Stimulated activated naive B cell treated with anti-CD40 and anti-IgM and Interleukin-4, amounts not matched to agents 10 μg/mL and 1 μg/mL and 100 μg/mL, for 72 hours (primary cell): ENCODE measurements around the gene ADAD2.
A peak's percentile ranks its signal among the peaks of the same experiment; 100 is the strongest.

Experiments used
- ATAC-seq, 2 donors: fragments of 150-1000 bp; cut with Tn5 transposase; replicated peaks; 2 replicates each; pipeline ENCODE4 v1.10.0; 2021; ENCODE audit warnings: moderate library complexity in 1 of 2
- DNase-seq: peaks from one replicate; pipeline ENCODE4 v3.0.0; 2021
- H3K27ac Mint-ChIP-seq: one replicate; pipeline ENCODE4 v1.8.0; 2022; ENCODE audit warnings: mild to moderate bottlenecking, mixed read lengths
- H3K27me3 Mint-ChIP-seq, 2 donors: one replicate each; pipeline ENCODE4 v1.8.0; 2022; ENCODE audit warnings: mixed read lengths in 2 of 2
- H3K36me3 Mint-ChIP-seq, 2 donors: one replicate each; pipeline ENCODE4 v1.8.0; 2022; ENCODE audit warnings: mixed read lengths in 2 of 2, mild to moderate bottlenecking in 1 of 2
- H3K4me1 Mint-ChIP-seq, 2 donors: one replicate each; pipeline ENCODE4 v1.8.0; 2022; ENCODE audit warnings: mixed read lengths in 2 of 2, mild to moderate bottlenecking in 1 of 2
- H3K4me3 Mint-ChIP-seq, 2 donors: one replicate each; pipeline ENCODE4 v1.8.0; 2022; ENCODE audit warnings: mild to moderate bottlenecking in 2 of 2, mixed read lengths in 2 of 2, moderate library complexity in 1 of 2
- H3K9me3 Mint-ChIP-seq, 2 donors: one replicate each; pipeline ENCODE4 v1.8.0; 2022; ENCODE audit warnings: mixed read lengths in 2 of 2, mild to moderate bottlenecking in 1 of 2

Gene ADAD2

DNA sequence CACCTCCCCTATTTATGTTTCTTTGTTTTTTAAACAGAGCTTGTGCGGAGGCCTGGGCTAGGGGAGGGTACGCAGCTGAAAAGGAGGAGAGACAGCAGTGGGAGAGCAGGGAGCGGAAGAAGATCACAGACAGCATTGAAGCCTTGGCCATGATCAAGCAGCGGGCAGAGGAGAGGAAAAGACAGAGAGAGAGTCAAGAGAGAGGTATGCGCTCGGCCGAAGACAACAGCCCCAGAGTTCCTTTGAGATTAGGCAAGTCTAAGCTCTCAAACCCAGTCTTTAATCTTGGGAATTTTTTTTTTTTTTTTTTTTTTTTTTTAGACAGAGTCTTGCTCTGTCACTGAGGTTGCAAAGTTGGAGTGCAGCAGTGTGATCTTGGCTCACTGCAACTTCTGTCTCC, 25.2 kb upstream of the ADAD2 start:
- H3K4me3 Mint-ChIP-seq = no peak overlapping the region
- H3K36me3 Mint-ChIP-seq = no peaks in the 10 kb centered on the region
- H3K9me3 Mint-ChIP-seq = no peaks in the 10 kb centered on the region
- H3K27me3 Mint-ChIP-seq = peaks cover 35 to 53% of the 10 kb centered on the region in 2 donors
- ATAC-seq (no peak), DNase-seq (no peak)
- H3K27ac Mint-ChIP-seq = no peak overlapping the region
- H3K4me1 Mint-ChIP-seq = no peaks in the 10 kb centered on the region

DNA sequence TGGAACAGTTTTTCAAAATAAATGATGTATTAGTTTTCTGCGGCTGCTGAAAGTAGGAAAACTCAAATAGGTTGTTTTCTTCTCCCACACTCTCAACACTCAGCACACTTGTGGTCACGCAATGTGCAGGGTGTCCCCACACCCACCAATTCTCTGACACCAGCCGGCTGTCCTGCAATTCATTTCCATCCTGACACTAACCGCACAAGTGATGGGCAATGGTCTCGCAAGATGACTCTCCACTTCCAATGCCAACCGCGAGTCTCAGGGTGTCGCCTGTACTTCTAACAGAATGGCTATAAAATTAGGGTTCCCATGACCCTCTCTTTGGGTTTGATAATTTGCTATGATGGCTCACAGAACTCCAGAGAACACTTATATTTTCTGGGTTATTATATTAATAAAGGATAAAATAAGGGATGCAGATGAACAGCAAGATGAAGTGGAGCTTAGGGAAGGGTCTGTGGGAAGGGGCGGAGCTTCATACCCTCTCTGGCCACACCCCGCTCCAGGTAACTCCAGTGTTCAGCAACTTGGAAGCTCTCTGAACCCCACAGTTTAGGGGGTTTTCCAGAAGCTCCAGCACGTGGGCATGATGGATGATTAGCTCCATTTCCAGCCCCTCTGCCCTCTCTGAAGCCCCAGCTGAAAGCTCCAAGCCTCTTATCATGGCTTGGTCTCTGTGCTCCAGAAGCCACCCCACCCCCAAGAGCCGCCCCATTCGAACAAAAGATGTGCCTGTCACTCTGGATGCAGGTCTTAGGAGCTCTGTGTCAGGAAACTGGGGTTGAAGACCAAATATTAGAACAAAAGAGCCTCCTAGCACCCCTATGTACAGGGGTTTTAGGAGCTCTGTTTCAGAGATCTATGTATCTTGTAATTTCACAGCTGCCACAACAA, 23.9 kb upstream of the ADAD2 start:
- Mint-ChIP-seq H3K36me3 (no peaks in the 10 kb centered on the region), H3K4me1 (no peaks in the 10 kb centered on the region), H3K9me3 (no peaks in the 10 kb centered on the region), H3K27ac (no peak overlapping the region), H3K27me3 (peaks cover 29 to 51% of the 10 kb centered on the region in 2 donors), H3K4me3 (no peak overlapping the region)
- DNase-seq (no peak), ATAC-seq (no peak)

DNA sequence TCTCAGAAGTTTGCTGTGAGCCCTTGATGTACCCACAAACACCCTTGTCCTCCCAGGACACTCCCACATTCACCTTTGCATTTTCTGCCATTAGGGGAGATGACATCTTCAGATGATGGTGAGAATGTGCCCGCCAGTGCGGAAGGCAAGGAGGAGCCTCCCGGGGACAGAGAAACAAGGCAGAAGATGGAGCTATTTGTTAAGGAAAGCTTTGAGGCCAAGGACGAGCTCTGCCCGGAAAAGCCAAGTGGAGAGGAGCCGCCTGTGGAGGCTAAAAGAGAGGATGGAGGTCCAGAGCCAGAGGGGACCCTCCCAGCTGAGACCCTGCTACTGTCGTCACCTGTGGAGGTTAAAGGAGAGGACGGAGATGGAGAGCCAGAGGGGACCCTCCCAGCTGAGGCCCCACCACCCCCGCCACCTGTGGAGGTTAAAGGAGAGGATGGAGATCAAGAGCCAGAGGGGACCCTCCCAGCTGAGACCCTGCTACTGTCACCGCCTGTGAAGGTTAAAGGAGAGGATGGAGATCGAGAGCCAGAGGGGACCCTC, 21.1 kb upstream of the ADAD2 start:
- Mint-ChIP-seq H3K27me3 (peaks cover 27 to 40% of the 10 kb centered on the region in 2 donors), H3K4me3 (no peak overlapping the region), H3K9me3 (no peaks in the 10 kb centered on the region), H3K4me1 (no peaks in the 10 kb centered on the region), H3K27ac (peak overlapping the region; percentile 48), H3K36me3 (no peaks in the 10 kb centered on the region)
- DNase-seq (no peak), ATAC-seq (no peak)

DNA sequence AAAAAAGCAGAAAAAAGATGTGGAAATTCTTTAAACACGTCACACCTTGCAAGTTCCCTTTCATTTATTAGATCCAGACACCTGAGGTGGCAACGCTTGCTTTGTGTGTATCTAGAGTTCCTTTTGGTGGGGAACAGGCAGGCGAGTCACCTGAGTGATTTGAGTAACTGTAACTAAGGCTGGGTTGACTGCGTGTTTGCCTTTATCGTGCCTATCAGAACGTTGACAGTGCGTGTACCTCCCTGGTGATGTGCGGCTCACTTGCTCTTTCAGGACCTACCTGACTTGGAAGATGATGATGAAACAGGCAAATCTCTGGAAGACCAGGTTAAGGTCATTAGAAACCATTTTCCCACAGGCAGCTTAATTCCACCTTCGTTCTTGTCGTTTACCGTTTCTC, 16.6 kb upstream of the ADAD2 start:
- peaks cover 12 to 21% of the 10 kb centered on the region in 2 donors for H3K27me3 Mint-ChIP-seq
- DNase-seq = no peak
- no peaks in the 10 kb centered on the region for H3K9me3 Mint-ChIP-seq
- no peak overlapping the region for H3K27ac Mint-ChIP-seq
- H3K4me3 Mint-ChIP-seq = no peak overlapping the region
- peaks cover 12 to 25% of the 10 kb centered on the region in 2 donors for H3K4me1 Mint-ChIP-seq
- H3K36me3 Mint-ChIP-seq = peaks cover 7 to 14% of the 10 kb centered on the region in 2 donors
- no peak for ATAC-seq

DNA sequence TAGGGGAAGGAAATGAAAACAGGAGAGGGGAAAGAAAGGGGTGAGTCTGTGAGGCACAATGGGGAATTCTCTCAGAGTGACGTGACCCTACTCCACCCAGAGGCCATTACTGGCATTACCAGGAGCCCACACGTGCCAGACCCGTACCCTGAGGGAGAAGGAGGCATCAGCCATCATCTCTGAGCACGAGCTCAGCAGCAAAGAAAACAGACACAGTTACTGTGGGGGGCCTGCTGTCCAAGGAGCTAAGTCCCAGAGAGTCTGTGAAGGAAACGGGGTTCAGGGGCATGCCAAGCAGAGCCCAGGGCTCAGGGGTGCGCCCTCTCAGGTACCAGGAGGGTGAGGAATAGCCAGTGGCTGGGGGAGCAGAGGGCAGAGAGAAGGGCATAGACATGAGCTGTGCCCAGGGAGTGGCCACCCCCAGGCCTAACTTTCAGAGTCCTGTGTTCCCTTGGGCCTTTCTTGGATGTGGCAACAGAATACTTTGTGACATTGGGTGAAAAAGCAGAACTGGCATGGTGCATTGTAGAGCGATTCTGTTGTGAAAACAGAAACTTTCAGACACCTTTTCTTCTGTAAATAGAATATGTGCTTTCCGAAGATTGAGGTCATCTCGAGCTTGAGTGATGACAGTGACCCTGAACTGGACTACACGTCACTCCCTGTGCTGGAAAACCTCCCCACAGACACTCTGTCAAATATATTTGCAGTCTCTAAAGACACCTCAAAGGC, 15.4 kb upstream of the ADAD2 start:
- Mint-ChIP-seq H3K4me1 (peaks cover 12 to 25% of the 10 kb centered on the region in 2 donors), H3K4me3 (peak overlapping the region; percentile 30 to 64), H3K27ac (peak overlapping the region; percentile 44), H3K27me3 (peaks cover 4 to 11% of the 10 kb centered on the region in 2 donors), H3K36me3 (peaks cover 7 to 16% of the 10 kb centered on the region in 2 donors), H3K9me3 (no peaks in the 10 kb centered on the region)
- DNase-seq = peak; percentile 58
- ATAC-seq = peak; percentile 90

DNA sequence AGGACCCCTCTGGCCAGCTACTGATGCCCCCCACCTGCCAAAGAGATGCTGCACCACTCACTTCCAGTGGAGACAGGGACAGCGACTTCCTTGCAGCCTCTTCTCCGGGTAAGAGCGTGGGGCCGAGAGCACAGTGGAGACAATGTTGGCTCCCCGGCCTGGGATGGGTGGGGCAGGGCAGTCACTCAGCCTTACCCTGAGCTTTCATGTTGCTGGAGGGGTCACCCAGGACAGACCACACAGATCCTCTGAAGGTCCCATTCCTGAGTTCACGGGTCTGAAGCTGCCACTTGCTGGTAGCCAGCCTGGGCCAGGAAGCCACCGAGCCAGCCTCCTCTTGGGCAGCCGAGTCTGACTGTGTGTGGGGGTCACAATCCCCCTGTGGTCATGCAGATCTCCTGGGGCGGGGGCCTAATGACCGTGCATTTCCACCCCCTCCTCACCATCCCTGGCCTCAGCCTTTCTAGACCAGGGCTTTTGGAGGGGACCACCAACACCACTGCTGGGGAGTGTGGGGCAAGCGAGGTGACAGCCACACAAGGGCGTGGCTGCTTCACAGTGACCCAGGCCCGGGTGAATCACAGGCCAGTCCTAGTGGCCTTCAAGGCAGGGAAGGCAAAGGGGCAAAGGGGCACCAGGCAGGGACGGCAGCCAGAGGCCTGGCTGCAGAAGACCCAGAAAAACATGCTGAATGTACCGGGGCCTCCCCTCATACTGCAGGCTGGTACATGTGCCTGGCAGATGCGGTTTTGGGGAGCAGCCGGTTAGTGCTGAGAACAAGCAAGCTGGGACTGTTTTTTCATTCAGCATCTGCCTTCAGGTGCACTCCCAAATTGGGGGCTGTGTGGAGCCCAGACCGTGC, 14.5 kb upstream of the ADAD2 start:
- H3K36me3 Mint-ChIP-seq = peaks cover 10 to 23% of the 10 kb centered on the region in 2 donors
- peak overlapping the region in 1 of 2 donors; percentile 51 for H3K4me3 Mint-ChIP-seq
- DNase-seq (no peak), ATAC-seq (no peak)
- H3K27ac Mint-ChIP-seq = no peak overlapping the region
- peaks cover 4 to 11% of the 10 kb centered on the region in 2 donors for H3K27me3 Mint-ChIP-seq
- H3K4me1 Mint-ChIP-seq = peaks cover 12 to 25% of the 10 kb centered on the region in 2 donors
- no peaks in the 10 kb centered on the region for H3K9me3 Mint-ChIP-seq

DNA sequence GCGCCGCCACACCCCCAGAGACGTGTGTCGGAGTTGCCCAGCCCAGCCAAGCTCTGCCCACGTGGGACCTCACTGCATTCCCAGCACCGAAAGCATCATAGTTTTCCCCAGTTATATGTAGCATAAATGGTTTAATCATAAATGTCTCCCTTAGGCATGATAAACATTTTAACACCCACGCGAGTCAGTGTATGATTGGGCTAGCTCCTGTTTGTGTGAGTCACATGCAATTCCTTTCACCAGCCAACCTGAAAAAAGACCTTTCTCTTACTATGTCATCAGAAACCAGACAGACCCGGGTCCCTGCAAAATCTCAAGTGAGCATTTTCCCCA, 13.2 kb upstream of the ADAD2 start:
- Mint-ChIP-seq H3K27ac (peak overlapping the region; percentile 2), H3K36me3 (peaks cover 14 to 30% of the 10 kb centered on the region in 2 donors), H3K4me3 (no peak overlapping the region)

DNA sequence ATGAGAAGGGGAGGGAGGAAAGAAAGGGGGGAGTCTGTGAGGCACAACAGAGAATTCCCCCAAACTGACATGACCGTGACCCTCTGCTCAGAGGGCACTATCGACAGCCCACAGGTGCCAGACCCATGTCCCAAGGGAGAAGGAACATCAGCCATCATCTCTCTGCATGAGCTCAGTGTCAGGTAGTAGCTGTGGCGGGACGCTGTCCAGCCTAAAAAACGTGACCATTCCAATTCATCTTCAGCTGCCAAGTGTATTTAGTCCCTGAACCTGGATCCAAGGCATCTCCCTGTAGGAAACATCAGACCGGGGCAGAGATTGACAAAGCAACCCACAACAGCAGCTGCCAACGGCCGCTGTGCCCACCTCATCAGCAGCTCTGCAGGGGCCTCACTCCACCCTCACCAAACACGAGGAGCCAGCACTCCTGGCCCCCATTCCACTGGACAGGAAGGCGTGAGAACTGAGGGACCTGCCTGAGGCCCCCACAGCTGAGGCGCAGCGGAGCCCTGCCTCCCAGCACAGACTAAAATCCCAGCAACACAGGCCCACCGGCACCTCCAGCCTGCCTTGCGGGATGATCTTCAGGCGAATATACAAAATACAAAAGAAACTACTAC, 12.7 kb upstream of the ADAD2 start:
- peaks cover 19 to 35% of the 10 kb centered on the region in 2 donors for H3K36me3 Mint-ChIP-seq
- no peak overlapping the region for H3K27ac Mint-ChIP-seq
- H3K4me3 Mint-ChIP-seq = no peak overlapping the region
- H3K4me1 Mint-ChIP-seq = peaks cover 13 to 25% of the 10 kb centered on the region in 2 donors
- H3K9me3 Mint-ChIP-seq = no peaks in the 10 kb centered on the region
- no peak for ATAC-seq
- H3K27me3 Mint-ChIP-seq = peaks cover 0 to 4% of the 10 kb centered on the region in 2 donors
- DNase-seq = no peak

More for the DNA sequence above, 13.2 kb upstream of the ADAD2 start:
- no peak for DNase-seq
- Mint-ChIP-seq H3K4me1 (peaks cover 12 to 25% of the 10 kb centered on the region in 2 donors), H3K27me3 (peaks cover 4% of the 10 kb centered on the region in 2 donors), H3K9me3 (no peaks in the 10 kb centered on the region)
- no peak for ATAC-seq

DNA sequence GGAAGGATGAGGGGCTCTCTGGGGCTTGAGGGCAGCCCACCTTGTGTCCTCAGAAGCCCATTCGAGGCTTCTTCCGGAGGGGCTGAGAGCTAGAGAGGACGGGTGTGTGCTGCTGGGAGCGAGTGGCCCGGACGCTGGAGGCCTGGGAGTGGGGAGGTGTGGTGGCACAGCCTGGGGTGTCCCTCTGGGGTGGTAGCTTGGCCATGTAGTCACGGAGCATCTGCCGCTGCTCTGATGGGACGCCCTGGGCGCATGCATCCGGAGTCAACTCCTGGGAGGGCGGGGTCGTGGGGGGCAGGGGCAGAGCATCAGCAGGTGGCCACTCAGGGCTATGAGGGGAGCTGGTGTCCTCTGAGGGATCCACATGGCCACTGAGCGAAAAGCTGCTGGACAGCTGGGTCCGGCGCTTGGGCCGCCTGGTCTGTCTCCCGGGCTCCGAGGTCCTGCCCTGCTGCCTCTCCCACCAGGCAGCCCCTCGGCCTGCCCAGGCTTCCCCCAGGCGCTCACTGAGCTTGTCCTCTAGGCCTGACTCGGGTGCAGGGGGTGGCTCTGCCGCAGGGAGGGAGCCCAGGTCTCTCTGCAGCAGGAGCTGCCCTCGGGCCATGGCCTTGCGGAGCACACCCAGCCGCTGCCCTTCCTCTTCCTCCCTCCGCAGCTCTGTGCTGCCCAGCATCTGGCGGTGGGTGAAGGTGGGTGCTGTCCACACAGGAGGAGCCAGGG, 11.9 kb upstream of the ADAD2 start:
- no peak overlapping the region for H3K27ac Mint-ChIP-seq
- no peak for DNase-seq
- ATAC-seq = no peak

DNA sequence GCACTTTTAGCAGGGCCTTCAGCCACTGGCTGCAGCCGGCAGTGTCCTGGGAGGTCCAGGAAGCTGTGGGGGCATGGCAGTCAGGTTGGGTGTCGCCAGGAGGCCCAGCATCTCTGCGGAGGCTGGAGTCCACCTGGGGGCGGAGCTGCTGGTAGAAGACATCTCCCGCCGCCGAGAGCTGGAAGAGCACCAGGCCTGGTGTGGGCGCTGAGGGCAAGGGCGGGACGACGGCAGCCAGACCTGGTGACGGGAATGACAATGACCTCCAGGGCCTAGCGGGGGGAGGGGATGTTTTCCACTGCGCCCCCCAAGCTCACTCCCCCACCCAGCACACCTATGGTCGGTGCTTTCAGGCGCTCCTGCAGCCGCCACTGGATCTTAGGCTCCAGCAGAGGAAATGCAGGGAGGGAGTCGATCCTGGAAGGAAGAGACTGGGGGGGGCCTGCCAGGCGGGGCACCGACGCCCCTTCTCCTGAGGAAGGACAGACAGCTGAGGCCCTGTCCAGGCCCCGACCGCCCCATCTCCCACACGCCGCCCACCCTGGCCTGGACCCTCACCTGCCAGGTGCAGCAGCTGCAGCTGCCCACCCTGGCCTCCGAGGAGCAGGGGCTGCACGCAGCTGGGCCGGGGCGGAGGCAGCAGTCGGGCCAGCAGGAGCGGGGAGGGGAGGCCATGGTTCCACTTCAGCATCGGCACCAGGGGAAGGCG, 11.2 kb upstream of the ADAD2 start:
- Mint-ChIP-seq H3K4me3 (no peak overlapping the region), H3K4me1 (peaks cover 20 to 35% of the 10 kb centered on the region in 2 donors), H3K27me3 (peaks cover 0 to under 1% of the 10 kb centered on the region in 2 donors), H3K27ac (no peak overlapping the region), H3K36me3 (peaks cover 27 to 48% of the 10 kb centered on the region in 2 donors), H3K9me3 (no peaks in the 10 kb centered on the region)
- DNase-seq = no peak
- no peak for ATAC-seq

More for the DNA sequence above, 11.9 kb upstream of the ADAD2 start:
- Mint-ChIP-seq H3K9me3 (no peaks in the 10 kb centered on the region), H3K36me3 (peaks cover 24 to 41% of the 10 kb centered on the region in 2 donors), H3K4me1 (peaks cover 15 to 28% of the 10 kb centered on the region in 2 donors), H3K27me3 (peaks cover 0 to 4% of the 10 kb centered on the region in 2 donors), H3K4me3 (no peak overlapping the region)

DNA sequence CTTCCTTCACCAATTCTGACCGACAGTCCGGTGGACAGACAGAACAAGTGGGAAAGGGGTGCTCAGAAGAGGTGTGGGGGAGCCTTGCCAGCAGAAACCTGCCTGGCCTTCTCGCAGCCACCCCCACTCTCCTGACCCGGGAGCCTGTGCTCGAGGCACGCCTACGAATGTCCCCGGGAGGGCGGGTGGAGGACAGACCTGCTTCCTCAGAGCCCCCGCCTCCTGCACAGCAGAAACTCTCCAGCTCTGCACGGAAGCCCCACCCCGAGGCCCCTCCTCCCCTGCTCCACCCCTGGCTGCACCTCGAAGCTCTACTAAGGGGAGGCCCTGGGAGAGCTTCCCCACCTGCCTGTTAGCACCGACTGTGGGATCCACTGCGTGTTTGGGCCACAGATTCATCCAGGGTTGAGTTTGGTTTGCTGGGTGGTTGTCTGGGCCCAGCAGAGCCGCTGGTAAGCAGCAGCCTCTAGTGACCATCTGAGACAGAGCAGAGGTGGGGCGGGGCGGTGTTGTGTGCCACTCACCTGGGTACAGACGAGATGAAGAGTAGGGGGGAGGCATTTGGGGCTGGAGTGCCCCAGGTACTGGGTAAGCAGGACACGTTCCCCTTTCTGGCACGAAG, 10.3 kb upstream of the ADAD2 start:
- H3K4me3 Mint-ChIP-seq = no peak overlapping the region
- DNase-seq = no peak
- no peaks in the 10 kb centered on the region for H3K27me3 Mint-ChIP-seq
- H3K9me3 Mint-ChIP-seq = no peaks in the 10 kb centered on the region
- H3K4me1 Mint-ChIP-seq = peaks cover 19 to 36% of the 10 kb centered on the region in 2 donors
- no peak for ATAC-seq
- H3K36me3 Mint-ChIP-seq = peaks cover 34 to 54% of the 10 kb centered on the region in 2 donors
- H3K27ac Mint-ChIP-seq = peak overlapping the region; percentile 56
